ENCODE data around the gene LAMA3.

DNA sequence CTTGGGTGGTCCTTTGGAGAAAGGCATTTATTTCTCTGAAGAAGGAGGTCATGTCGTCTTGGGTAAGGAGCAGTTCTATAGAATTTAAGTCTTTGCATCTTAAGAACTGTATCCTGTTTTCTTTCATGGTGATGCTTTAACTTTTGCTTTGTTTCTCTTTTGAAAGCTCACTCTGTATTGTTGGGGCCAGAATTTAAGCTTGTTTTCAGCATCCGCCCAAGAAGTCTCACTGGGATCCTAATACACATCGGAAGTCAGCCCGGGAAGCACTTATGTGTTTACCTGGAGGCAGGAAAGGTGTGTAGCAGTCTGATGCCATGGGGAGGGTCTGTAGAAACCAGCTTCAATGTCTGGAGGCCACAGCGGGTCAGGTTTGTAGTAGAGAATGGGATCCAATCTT lies 260.6 kb downstream of the LAMA3 start:
- TF ChIP-seq, protein P1, sequence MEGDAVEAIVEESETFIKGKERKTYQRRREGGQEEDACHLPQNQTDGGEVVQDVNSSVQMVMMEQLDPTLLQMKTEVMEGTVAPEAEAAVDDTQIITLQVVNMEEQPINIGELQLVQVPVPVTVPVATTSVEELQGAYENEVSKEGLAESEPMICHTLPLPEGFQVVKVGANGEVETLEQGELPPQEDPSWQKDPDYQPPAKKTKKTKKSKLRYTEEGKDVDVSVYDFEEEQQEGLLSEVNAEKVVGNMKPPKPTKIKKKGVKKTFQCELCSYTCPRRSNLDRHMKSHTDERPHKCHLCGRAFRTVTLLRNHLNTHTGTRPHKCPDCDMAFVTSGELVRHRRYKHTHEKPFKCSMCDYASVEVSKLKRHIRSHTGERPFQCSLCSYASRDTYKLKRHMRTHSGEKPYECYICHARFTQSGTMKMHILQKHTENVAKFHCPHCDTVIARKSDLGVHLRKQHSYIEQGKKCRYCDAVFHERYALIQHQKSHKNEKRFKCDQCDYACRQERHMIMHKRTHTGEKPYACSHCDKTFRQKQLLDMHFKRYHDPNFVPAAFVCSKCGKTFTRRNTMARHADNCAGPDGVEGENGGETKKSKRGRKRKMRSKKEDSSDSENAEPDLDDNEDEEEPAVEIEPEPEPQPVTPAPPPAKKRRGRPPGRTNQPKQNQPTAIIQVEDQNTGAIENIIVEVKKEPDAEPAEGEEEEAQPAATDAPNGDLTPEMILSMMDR (IDR thresholded peaks at IDR 0.05; ENCODE audit: low read depth, low read length, missing input control) = no peak
- no peak for TF ChIP-seq RAD21 (IDR thresholded peaks at IDR 0.05)
- TF ChIP-seq, protein P2, sequence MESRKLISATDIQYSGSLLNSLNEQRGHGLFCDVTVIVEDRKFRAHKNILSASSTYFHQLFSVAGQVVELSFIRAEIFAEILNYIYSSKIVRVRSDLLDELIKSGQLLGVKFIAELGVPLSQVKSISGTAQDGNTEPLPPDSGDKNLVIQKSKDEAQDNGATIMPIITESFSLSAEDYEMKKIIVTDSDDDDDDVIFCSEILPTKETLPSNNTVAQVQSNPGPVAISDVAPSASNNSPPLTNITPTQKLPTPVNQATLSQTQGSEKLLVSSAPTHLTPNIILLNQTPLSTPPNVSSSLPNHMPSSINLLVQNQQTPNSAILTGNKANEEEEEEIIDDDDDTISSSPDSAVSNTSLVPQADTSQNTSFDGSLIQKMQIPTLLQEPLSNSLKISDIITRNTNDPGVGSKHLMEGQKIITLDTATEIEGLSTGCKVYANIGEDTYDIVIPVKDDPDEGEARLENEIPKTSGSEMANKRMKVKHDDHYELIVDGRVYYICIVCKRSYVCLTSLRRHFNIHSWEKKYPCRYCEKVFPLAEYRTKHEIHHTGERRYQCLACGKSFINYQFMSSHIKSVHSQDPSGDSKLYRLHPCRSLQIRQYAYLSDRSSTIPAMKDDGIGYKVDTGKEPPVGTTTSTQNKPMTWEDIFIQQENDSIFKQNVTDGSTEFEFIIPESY (IDR thresholded peaks at IDR 0.05) = no peak
- TF ChIP-seq, protein P3, sequence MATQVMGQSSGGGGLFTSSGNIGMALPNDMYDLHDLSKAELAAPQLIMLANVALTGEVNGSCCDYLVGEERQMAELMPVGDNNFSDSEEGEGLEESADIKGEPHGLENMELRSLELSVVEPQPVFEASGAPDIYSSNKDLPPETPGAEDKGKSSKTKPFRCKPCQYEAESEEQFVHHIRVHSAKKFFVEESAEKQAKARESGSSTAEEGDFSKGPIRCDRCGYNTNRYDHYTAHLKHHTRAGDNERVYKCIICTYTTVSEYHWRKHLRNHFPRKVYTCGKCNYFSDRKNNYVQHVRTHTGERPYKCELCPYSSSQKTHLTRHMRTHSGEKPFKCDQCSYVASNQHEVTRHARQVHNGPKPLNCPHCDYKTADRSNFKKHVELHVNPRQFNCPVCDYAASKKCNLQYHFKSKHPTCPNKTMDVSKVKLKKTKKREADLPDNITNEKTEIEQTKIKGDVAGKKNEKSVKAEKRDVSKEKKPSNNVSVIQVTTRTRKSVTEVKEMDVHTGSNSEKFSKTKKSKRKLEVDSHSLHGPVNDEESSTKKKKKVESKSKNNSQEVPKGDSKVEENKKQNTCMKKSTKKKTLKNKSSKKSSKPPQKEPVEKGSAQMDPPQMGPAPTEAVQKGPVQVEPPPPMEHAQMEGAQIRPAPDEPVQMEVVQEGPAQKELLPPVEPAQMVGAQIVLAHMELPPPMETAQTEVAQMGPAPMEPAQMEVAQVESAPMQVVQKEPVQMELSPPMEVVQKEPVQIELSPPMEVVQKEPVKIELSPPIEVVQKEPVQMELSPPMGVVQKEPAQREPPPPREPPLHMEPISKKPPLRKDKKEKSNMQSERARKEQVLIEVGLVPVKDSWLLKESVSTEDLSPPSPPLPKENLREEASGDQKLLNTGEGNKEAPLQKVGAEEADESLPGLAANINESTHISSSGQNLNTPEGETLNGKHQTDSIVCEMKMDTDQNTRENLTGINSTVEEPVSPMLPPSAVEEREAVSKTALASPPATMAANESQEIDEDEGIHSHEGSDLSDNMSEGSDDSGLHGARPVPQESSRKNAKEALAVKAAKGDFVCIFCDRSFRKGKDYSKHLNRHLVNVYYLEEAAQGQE (IDR thresholded peaks at IDR 0.05) = no peak
- TF ChIP-seq, protein P4, sequence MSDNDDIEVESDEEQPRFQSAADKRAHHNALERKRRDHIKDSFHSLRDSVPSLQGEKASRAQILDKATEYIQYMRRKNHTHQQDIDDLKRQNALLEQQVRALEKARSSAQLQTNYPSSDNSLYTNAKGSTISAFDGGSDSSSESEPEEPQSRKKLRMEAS (IDR thresholded peaks at IDR 0.05) = no peak
- no peak for TF ChIP-seq FOXA2 (IDR thresholded peaks at IDR 0.05)
- no peak for TF ChIP-seq YY1 (IDR thresholded peaks at IDR 0.05)
- no peak for TF ChIP-seq JUND (IDR thresholded peaks at IDR 0.05)
- TF ChIP-seq, protein P5, sequence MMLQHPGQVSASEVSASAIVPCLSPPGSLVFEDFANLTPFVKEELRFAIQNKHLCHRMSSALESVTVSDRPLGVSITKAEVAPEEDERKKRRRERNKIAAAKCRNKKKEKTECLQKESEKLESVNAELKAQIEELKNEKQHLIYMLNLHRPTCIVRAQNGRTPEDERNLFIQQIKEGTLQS (IDR thresholded peaks at IDR 0.05) = no peak
- TF ChIP-seq HNF4G (IDR thresholded peaks at IDR 0.05) = no peak
